ENCODE data around the gene OR6K2.

- TF ChIP-seq CTCF (IDR thresholded peaks at IDR 0.05; ENCODE audit: low read depth, low read length) (no peak), POLR2A (IDR thresholded peaks at IDR 0.05; ENCODE audit: extremely low read depth, insufficient read length) (no peak)
These were observed 24.0 kb upstream of the OR6K2 start for GRCh38 chr1:158724442-158724841.

Measured in NB4 (cell line).